ENCODE measurements around the gene CCDC174.

The CCDC174 gene

DNA sequence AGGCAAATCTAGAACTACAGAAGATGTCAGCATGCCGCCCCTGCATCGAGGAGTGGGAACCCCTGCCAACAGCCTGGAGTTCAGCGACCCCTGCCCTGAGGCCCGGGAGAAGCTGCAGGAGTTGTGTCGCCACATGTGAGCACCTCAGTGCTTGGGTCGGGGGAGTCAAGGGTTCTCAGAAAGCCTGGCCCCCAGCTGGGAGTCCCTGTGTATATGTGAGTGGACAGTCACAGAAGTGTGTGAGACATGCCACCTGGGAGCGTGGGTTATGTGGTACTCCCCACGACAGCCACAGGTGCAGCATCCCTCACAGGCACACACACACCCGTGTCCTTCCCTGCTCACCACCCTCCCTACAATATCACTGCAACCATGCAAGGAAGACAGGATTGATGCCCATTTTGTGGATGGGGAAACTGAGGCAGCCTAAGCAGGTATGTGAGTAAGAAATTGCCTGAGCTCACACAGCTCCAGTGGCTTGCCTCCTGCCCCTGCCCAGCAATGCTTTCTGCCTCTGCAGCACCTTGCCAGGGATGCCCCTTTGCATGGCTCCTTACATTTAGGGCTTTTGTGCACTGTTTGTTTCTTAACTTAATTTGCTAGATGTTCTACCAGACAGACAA lies 51.7 kb downstream of the CCDC174 start:
- no peak for DNase-seq (ENCODE audit: low spot score)

DNA sequence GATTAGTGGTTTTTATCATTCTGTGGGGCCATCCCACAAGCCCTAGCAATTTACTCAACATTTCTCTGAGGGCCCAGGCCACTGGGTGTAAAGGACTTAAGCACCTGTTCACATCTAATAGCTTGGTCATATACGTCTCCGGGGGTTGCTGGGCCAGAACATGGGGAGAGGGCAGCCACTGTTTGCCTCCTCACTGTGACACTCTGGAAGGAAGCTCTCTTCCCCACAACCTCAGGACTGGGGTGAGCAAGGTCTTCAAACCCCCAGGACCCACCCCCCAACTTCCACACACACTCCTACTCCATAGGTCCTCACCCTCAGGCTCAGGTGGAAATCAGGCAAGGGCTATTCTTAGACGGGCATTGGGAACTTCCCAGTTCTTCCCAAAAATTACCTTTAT lies 52.2 kb downstream of the CCDC174 start:
- no peak for DNase-seq (ENCODE audit: low spot score)

DNA sequence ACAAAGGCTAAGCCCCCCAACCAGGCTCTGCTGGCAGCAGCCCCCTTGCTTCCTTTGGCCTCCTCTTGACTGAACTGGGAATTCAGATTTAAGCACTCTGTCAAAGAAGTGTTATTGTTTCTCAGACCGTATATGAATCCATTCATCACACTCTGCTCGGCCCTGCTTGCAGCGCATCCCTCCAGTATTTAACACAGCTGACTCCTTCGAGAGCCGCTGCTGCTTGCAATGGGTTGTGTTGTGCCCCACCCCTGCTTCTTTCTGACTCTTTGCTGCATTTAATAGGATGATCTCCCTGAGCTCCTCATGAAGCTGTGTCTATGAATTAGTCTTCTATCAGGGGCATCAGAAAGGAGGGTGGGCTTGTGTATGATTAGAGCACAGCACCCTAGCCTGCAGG lies 54.5 kb downstream of the CCDC174 start:
- no peak for DNase-seq (ENCODE audit: low spot score)

DNA sequence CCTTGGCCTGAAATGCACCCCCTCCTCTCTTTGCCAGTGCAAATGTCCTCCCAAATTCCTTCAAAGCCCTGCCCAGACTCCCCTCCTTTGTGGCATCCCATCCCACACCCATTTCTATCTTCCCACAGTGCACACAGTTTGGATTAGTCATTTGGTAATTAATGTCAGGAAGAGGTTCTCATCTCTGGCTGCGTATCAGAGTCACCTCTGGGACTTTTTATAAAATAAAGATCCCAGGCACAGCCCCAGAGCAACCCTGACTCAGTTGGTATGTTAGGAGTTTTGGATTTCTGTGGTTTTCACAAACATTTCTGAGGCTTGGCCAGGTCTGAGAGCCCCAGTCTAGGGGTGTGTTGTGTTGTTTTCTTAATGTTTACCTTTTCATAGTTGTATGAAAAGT lies 65.0 kb downstream of the CCDC174 start:
- DNase-seq (ENCODE audit: low spot score), result no peak

DNA sequence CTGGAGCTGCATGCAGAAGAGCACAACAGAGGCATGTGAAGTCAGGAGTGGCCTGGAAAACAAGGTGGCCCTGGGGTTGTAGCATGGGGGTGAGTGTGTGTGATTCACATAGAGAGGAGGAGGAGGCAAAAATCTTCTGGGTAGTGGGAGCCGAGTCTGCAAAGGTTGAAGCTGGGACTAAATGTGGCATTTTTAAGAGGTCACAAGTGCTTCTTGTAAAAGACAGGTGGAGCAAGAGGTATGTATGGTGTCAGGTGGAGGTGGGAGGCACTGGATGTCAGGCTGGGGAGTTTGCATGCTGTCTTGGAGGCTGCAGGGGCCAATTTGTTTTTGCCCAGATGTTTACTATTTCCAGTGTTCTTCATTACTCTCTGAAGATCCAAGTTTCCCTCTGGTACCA lies 65.7 kb downstream of the CCDC174 start:
- DNase-seq (ENCODE audit: low spot score), result no peak

DNA sequence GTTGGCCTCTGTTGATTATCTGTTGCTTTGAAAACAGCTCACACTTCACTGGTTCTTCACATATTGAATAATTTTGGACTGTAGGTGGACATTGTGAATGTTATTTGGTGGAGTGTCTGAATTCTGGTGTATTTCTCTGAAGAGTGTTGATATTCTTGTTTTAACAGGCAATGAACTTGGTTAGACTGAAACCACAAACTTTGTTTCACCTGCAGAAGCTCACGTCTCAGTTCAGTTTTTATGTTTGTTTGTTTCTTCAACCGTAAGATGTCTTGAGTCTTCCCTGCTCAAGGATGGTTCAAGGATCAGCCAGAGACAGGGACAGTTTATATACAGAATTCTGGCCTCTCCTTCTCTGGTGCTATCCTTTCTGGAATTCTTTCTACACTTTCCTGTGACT lies 67.0 kb downstream of the CCDC174 start:
- DNase-seq (ENCODE audit: low spot score), result no peak

DNA sequence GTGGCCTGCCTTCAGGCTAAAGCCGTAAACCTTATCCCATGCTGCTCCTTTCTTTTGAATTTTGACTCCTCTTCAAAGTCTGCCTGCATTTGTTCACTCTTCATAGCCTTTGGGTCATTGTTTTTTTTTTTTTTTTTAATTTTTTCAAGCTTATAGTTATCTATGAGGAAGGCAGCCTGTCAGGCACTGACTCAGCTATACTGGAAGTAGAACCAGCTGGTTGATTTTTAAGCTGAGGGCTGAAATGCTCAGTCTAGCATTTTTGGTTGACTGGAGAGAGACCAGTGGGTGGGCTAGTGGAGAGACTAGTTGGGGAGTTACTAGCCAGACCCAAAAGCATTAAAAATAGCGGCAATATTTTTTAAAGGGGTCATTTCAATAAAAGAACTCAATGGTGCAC lies 67.4 kb downstream of the CCDC174 start:
- no peak for DNase-seq (ENCODE audit: low spot score)

DNA sequence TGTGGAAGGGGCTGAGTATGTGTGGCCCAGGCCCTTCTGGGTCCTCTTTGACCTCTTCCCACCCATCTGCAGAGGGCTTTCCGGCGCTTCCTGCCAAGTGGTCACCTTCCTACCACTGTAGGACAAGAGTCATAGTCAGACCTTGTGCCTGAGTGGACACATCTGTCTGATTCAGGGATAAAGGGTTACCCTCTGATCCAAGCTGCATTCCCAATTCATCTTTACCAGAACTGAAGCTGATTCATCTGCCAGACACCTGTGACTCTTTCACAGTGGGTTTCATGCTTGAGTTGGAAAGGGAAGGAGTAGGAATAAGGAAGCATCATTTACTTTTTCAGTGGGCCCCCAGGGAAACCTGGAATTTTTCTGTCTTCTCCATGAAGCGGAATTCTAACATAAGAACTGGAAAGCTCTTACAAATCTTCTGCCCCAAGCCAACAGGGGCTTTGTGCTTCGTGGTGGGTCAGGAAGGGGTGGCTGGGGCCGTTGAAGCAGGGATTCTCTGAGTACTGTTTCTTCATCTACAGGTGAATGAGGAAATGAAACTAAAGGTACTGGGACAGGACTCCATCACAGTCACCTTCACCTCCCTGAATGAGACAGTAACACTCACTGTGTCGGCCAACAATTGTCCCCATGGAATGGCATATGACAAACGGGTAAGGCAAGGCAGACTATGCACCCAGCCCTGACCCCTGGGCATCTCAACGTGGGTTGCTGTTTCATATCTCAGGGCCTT lies 69.7 kb downstream of the CCDC174 start:
- no peak for DNase-seq (ENCODE audit: low spot score)

Measured in Ammon's horn (tissue), 1 donor.